Vagina (tissue), 2 donors: ENCODE results near the gene ANKFN1.

Experiments
- CTCF ChIP-seq, 3 experiments: fragments of 450-650 bp in 2 of 3; fragments of 200-600 bp in 1 of 3; sonication (generic) in 1 of 3; IDR thresholded peaks; one replicate each; pipeline ENCODE4 v1.5.1; 2017 to 2019; ENCODE audit warnings: antibody characterized with exemption in 3 of 3, mild to moderate bottlenecking in 2 of 3, moderate library complexity in 2 of 3
- POLR2AphosphoS5 ChIP-seq, 2 donors: sonication (generic); formaldehyde crosslinking; IDR thresholded peaks; one replicate each; pipeline ENCODE4 v1.9.0; 2017; ENCODE audit warnings: antibody characterized with exemption in 2 of 2, mild to moderate bottlenecking in 2 of 2, low read depth in 1 of 2; ENCODE audit not compliant: insufficient read depth in 1 of 2

- no peak for TF ChIP-seq CTCF (IDR thresholded peaks at IDR 0.05)
- TF ChIP-seq POLR2AphosphoS5 (IDR thresholded peaks at IDR 0.05; ENCODE audit: insufficient read depth in 1 of 2, low read depth in 1 of 2) = no peak
Observed at GRCh38 chr17:56432443-56432842, 279.2 kb downstream of the ANKFN1 start.
